GM19238 (cell line): Measurements from ENCODE around the gene PDIA3.
"Not testable (repeated sequence)": the region's sequence is repeated elsewhere in the genome, so short reads cannot be mapped to it uniquely, and the experiment has no call there.

ENCODE experiments used
- DNase-seq: peaks from one replicate; pipeline ENCODE4 v3.0.0; 2011; ENCODE audit warnings: low spot score; ENCODE audit not compliant: insufficient read length

Gene PDIA3

DNA sequence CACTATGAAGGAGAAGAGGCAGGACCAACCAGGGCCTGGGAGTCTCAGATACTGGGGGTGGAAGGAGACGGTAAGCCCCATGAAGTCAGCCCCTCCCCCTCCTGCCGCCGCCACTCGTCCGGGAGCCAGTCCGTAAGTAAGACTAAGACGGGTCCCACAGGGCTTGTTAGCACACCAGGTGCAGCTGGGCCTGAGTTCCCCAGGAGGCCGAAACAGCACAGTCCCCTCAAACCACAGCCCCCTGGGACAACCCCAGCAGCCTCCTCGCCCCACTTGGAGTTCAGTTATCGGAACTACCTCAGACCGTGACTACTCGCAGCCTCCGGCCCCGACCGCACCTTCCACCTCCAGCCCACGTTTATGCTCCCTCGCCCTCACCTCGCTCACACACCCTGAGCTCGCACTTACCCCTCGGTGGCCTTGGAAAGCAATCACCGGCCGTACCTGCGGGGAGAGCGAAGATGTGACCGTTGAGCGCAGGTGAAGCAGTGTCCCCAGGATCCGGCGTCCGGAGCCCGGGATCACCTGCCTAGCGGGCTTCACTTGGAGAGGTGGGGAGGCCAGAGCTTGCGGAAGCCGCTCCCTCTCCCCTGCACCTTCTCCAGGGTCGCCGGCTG lies 30.0 kb downstream of the PDIA3 start:
- peak; percentile 60 for DNase-seq

DNA sequence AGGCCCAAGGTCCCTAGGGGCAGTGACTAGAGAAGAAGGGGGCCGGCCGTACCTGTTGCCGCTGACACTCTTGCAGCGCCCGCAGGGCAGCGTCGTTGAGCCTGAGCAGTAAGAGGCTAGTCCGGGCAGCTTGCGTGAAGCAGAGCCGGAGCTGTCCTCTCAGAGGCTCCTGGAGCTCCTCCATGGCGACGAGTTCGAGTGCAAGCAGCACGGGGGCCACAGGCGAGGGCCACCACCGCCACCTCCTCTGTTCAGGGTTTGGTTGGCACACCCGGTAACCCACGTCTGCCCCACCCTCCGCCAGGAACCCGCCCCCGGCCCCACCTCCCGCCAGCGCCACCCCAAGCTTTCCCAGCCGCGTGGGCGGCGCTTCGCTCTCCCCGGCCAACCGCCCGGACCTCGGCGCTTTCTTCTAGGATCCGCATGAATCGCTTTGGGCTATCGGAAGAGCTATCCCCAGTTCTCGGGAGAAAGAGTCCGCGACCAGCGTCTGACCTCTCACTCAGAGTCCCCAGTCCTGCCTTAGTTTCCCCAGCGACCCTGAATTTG lies 30.6 kb downstream of the PDIA3 start, which contains the start of gene ELL3:
Gene ELL3 (minus strand): TSS at position 249 of the 549 bp plus-strand sequence. CDS start 65 bp downstream, at position 184.
- peak; percentile 34 for DNase-seq

DNA sequence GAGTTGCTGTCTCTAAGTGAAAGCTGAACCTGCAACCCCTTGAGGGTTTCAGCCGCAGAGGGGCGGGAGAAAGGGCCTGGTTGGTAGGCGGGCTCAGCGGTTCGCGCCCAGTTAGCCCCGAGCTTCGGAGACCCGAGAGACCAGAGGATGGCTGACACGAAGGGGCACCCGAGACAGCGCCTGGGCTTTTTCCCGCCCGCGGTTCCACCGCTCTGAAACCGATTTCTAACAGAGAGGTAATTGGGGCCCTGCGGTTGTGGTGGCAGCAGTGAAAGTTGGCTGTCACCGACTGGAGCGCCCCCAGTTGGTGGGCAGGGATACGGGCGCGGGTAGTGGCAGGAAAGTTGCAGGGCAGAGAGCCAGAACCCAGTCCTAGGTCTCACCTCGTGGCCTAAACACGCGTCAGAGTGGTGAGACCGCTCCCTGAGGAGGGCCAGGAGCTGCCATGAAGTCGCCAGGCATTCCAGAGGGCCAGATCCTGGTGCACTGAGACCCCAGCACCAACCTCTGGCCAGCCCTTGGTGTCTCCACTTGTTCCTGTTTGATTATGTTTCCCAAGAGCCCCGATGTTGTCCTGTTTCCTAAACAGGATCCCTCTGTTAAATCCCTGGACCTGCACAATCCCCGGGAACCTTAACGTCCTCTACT lies 31.2 kb downstream of the PDIA3 start:
- DNase-seq, result peak; percentile 55

DNA sequence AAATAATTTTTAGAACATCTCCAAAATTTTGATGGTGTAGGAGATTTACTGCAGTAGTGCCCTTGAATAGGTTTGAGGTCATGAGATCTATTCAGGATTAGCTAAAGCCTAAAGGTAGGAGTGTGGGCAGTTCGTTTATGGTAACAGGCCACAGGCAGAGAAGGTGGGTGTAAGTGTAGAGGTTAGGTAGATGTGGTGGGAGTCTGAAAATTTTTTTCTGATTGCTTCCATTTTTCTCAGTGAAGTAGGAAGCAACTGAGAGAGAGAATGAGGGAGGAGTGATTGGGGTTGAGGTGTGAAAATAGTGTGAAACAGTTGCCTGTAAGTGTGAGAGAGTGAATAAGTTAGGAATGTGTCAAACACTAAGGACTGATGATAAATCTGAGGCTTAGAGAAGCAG lies 32.8 kb downstream of the PDIA3 start:
- DNase-seq, result no peak

DNA sequence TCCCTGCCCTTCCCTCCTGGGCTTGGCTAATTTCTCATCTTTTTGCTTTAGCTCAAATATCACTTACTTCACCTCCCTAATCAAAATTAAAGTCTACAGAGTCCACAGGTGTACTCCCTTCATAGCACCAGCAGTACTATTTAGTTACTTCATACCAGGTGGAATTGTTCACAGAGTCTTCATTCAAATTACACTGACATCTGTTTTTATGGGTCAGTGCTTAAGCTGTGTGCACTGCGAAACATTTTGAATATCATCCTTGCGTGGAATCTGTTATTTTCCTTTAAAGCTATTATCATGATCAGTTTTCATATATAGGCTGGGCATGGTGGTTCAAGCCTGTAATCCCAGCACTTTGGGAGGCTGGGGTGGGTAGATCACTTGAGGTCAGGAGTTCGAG lies 43.2 kb downstream of the PDIA3 start:
- DNase-seq, result no peak

DNA sequence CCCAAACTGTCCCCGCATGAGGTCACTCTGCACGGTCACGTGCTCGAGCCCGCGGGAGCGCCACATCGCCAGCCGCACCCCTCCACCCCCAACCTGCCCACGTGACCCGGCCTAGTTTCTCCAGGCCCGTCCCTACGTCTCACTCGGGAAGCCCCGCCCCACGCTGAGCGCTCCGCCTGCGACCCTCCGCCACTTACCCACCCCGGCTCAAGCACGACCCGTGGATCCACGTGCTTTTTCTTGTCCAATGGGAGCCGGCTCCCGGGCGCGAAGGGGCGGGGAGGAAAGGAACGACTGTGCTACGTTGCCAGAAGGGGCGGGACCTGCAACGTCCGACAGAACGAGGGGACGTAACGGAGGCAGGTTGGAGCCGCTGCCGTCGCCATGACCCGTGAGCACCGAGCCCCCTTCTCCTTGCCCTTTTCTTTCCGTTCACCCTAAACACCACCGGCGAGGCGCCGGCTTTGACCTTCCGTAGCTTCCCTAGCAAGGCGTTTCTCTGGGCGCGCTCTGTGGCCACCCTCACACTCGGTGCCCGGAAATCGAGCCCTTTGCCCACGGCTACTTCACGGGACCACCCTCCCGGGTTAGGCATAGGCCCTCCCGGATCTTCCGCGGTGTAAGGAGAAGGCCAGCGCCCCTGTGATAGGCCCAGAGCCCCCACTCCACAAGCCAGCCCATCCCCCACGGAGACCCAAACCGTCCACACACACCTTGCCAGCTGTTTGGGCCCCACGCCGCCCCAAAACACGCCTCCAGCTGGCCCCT lies 45.9 kb downstream of the PDIA3 start, which contains the start of gene SERF2:
Gene SERF2 (plus strand): TSS at position 328 of the 768 bp plus-strand sequence. CDS start 57 bp downstream, at position 385.
- peak; percentile 95 for DNase-seq

DNA sequence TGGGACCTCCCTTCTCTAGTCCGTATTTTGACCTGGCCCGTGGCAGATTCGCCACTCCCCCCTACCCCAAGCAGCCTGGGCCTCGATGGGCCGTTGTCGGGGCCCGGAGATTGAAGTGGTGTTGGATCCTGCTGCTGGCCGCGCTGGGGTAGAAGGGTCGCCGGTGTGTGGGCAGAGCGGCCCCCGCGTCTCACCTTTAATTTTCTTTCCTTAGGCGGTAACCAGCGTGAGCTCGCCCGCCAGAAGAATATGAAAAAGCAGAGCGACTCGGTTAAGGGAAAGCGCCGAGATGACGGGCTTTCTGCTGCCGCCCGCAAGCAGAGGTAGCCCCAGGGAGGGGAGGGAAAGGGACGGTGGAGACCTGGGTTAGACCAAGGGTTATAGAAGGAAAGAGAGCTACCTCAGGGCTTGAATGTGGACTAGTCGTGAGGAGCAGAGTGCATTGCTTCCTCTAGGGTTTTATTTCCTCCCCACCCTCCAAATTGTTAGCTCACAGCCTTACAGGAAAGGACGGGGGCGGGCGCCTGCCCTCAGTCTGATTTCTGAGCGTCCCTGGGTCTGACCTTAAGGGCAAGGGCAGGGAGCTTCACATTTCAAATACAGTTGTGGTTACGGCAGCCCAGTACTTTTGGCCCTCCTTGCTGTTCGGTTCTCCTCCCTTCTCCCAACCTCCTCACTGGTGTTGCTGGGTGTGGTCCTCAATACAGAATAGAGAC lies 46.7 kb downstream of the PDIA3 start:
- peak; percentile 21 for DNase-seq

DNA sequence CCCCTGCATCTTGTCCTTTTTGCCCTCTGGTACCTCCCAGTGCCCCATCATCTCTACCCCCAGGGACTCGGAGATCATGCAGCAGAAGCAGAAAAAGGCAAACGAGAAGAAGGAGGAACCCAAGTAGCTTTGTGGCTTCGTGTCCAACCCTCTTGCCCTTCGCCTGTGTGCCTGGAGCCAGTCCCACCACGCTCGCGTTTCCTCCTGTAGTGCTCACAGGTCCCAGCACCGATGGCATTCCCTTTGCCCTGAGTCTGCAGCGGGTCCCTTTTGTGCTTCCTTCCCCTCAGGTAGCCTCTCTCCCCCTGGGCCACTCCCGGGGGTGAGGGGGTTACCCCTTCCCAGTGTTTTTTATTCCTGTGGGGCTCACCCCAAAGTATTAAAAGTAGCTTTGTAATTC lies 47.4 kb downstream of the PDIA3 start:
- DNase-seq, result no peak

DNA sequence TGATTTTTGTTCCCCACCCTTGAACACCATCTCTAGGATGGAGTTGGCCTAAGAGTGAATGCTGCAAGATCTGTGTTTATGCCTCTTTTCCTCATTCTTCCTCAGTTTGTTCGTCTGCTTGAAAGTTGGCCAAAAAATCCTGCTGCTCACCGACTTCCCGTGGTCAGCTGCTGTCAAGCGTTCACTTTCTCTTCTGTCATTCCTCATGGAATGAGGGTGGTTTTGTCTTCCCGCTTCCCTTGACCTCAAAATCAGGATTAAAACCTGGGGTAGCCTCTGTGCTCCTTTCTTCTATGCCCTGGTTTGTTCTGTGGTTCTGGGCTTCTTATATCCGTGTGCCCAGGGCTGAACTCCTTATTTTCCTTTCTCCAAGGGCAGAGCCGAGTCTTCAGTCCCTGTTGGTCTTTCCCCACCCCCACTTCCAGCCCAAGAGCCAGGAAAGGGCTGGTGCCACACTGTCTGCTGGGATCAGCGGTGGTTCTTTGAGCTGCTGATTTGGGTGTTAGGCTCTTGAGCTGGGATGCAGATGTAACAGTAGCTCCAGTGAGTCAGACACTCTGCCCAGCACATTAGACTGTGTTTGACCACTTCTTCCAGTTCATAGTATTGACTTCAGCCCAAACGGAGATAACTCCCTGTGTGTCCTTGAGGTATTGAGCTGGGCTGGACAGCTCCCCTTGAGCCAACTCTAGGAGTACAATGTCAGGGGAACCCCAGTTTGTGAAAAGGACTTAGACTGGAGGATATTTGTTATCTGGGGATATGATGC lies 48.2 kb downstream of the PDIA3 start:
- no peak for DNase-seq

DNA sequence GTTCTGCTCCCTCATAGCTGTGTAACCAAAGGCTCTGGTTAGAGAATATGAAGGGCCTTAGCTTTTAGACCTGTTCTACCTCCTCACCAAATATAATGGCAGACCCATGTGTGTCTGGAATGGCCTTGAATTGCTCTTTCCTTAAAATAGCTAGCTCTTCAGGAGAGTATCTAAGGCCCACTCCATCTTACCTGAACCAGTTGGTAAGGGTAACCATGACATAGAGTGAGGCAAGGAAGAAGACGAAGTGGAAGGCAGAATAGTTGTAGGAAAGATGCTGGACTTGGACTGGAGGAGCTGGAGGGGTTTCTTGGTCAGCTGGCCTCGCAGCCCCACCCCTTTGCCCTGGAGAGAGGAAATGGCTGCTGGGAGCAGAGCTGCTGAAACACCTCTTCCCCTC lies 49.0 kb downstream of the PDIA3 start:
- no peak for DNase-seq

DNA sequence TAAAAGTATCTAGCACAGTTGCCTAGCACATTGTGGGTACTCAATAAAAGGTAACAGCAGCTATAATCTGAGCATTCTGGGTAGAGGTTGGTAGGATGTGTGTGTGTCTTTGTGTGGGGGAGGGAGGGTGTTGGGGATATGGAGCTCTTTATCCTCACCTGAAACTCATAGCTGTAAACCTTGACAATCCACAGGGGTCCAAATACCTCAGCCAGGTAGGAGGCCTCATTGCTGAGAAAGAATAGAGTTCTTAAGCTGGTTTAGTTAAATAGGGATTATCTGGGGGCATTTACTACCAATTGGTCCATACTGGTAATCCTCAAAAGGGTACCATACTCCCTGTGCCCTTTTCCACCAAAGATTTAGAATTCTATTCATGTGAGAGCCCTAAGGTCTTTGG lies 49.8 kb downstream of the PDIA3 start:
- DNase-seq, result no peak

DNA sequence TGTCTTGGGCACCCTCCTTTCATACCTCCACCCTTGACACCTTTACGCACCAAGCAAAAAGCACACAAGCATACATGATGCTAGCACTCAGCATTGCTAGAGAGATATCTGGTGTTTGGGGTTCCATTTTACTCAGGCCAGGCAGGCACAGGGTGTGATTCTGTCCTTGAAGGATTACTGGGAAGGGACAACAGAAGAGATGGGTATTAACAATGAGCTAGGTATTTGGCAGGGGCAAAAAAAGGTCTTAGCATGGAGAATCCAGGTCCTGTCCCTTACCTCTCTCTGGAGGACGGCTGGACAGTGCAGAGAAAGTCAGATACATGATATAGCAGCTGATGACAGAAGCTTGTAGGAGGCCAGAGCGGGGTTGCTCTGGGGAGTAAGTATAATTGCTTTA lies 50.3 kb downstream of the PDIA3 start:
- no peak for DNase-seq

DNA sequence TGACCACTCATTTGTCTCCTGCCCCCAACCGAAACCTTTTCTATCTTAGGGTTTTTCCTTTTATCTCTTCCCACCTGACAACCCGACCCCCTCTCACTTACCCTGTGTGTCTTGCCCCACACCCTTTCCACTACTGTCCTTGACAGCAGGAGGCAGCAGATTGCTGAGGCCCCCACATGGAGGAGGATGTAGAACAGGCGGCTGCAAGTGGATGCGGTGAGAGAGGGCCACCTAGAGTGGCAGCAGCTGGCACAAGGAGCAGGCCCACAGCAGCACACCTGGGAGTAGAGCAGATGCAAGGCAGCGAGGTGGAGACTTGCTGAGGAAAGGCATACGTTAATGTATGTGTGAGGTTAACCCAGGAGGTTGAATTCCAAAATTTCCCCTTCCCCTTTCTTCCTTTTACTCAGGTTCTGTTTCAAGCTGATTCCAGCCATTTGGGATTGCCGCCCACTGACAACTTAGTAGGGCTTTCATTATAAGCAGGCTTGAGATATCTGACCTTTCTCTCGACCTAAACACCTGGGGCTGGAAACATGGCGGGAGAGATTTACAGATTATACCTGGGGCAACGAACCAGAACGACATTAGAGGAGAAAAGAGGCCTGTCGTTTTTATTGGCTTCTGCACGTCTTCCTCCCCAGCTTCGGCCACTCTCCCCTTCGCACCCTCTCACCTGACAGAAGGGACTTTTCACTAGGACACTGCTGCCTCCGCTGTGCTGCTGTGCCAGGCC lies 53.1 kb downstream of the PDIA3 start:
- no peak for DNase-seq

DNA sequence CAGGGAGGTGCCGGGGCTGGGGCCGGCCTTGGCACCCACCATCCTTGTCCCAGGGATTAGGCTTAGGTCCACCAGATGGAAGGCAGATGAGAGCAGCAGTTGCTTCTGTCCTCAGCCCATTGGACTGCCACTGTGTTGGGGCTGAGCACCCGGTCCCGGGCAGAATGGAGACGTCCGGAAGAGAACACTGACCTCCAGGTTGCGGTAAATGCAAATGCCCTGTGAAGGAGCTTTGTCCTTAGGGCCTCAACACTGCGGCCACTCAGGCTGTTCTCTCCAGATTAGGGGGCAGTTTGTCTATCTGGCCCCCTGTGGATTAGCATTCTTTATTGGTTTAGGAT lies 53.7 kb downstream of the PDIA3 start, which contains the start of gene SERINC4:
Gene SERINC4 (minus strand): TSS at position 276 of the 341 bp plus-strand sequence. CDS start 234 bp downstream, at position 42.
- DNase-seq, result no peak

DNA sequence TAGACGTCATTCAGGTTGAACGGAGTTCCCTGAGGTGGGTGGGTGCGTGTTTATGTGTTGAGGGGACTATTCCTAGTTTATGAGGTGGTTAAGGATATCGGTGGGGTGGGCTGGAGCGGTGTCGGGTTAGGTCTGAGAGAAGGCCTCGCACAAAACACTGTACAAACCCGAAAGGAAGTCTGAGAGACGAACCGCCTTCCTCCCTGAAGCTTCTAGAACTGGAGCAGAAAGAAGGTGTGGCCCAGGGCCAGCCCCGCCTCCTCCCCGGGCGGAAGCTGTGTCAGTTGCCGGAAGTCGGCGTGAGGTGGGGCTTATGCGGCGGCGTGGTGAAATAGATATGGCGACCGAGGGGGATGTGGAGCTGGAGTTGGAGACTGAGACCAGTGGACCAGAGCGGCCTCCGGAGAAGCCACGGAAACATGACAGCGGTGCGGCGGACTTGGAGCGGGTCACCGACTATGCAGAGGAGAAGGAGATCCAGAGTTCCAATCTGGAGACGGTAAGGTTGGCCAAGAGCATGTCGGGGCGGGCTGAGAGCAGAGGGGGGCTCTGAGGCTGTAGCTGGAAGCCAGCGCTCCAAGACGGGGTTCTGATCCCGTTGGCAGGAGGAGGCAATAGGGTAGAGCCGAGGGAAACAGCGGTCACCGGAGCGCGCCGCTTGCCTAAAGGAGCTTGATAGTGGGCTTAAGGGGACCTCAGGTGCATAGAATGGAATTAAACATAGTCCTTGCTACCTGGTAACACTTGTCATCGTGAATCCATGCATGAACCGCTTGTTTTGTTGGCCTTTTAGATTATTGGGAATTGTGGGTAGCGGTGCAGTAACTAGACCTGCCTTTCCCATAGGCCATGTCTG lies 54.3 kb downstream of the PDIA3 start, which contains the start of gene HYPK:
Gene HYPK (plus strand): TSS at position 314 of the 856 bp plus-strand sequence. CDS start 24 bp downstream, at position 338.
- DNase-seq, result peak; percentile 87

DNA sequence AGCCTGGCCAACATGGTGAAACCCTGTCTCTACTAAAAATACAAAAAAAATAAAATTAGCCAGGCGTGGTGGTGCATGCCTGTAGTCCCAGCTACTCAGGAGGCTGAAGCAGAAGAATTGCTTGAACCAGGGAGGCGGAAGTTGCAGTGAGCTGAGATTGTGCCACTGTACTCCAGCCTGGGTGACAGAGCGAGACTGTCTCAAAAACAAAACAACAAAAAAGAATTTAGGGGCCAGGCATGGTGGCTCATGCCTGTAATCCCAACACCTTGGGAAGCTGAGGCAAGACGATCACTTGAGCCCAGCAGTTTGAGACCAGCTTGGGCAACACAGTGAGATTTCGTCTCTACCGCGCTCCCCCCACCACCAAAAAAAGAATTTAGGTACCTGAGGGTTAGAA lies 56.4 kb downstream of the PDIA3 start:
- DNase-seq, result not testable (repeated sequence)

DNA sequence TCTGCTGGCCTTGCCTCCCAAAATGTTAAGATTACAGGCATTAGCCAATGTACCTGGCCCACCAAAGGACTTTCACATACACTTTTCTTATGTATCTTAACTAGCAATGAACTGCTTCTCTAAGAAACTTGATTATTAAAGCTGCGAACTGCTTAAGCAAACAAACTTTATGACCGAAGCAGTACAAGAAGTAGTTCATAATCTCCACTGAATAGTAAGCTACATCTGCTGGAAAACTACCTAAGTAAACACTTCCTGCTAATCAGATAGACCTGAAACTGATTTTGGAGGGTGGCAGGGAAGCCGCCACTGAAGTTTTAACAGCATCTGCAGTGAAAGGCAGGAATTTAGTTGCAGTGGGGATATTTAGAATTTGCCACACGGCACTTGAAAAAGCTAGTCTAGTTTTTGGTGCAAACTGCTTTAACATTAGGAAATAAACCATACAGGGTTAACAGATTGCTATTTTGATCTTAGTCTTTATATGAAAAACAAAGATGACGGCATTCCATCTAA lies 62.3 kb downstream of the PDIA3 start:
- no peak for DNase-seq

DNA sequence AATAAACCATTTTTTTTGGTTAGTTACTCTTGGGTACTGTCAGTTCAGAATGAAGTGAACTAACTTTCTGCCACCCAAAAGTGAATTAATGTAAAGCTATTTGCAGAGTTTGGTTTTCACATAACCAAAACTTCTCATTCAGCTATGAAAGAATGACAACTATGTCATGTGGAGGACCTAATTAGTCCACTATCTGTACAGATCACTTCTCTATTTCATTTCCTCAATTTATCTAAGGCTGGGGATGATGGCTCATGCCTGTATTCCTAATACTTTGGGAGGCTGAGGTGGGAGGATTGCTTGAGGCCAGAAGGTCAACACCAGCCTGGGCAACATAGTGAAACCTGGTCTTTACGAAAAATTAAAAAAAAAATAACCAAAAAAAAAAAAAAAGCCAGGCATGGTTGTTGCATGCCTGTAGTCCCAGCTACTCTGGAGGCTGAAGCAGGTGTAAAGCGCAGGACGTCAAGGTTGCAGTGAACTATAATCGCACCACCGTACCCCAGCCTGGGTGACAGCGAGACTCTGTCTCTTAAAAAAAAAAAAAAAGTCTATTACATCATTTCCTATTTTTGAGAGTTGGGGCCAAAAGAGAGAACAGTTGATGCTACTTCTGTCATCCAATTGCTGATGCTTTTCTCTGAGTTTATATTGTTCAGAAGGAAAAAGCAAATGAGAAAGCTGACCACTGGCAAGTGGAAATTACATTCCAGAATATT lies 62.9 kb downstream of the PDIA3 start:
- DNase-seq, result no peak
